Smooth muscle cell of the brain vasculature (primary cell): Measurements from ENCODE around the gene SLC24A1.
"Not testable (repeated sequence)": the region's sequence is repeated elsewhere in the genome, so short reads cannot be mapped to it uniquely, and the experiment has no call there.

ENCODE experiments used
- DNase-seq: peaks from one replicate; pipeline ENCODE4 v3.0.0-alpha.2; 2012; ENCODE audit warnings: low read depth, low spot score

The SLC24A1 gene

GRCh38 chr15:65621638-65622037 lies at the start of gene SLC24A1:
SLC24A1 (plus strand) TSS chr15:65621938; CDS start chr15:65624081, 2,143 bp downstream.
- no peak for DNase-seq

- DNase-seq: no peak
These were observed 49.8 kb upstream of the SLC24A1 start for GRCh38 chr15:65571971-65572370.

GRCh38 chr15:65576664-65577063 lies 45.1 kb upstream of the SLC24A1 start:
- no peak for DNase-seq

- DNase-seq: no peak
These were observed 44.4 kb upstream of the SLC24A1 start for GRCh38 chr15:65577129-65577996.

- DNase-seq: no peak
These were observed 42.6 kb upstream of the SLC24A1 start for GRCh38 chr15:65578904-65579728.

- no peak for DNase-seq
These were observed 42.0 kb upstream of the SLC24A1 start for GRCh38 chr15:65579762-65580161.

GRCh38 chr15:65580287-65580686 lies 41.5 kb upstream of the SLC24A1 start:
- DNase-seq: peak; percentile 33

- DNase-seq: no peak
These were observed 38.0 kb upstream of the SLC24A1 start for GRCh38 chr15:65583701-65584100.

- DNase-seq: no peak
These were observed 37.5 kb upstream of the SLC24A1 start for GRCh38 chr15:65584241-65584640.

- no peak for DNase-seq
These were observed 34.6 kb upstream of the SLC24A1 start for GRCh38 chr15:65587094-65587493.

- no peak for DNase-seq
These were observed 25.8 kb upstream of the SLC24A1 start for GRCh38 chr15:65595960-65596359.

- no peak for DNase-seq
These were observed 23.3 kb upstream of the SLC24A1 start for GRCh38 chr15:65598468-65598867.

- DNase-seq: no peak
These were observed 22.1 kb upstream of the SLC24A1 start for GRCh38 chr15:65599677-65600076.

- no peak for DNase-seq
These were observed 18.6 kb upstream of the SLC24A1 start for GRCh38 chr15:65603134-65603533.

- DNase-seq: no peak
These were observed 18.2 kb upstream of the SLC24A1 start for GRCh38 chr15:65603559-65603958.

- peak; percentile 93 for DNase-seq
These were observed 10.6 kb upstream of the SLC24A1 start, which contains the start of gene INTS14 for GRCh38 chr15:65610871-65611718. INTS14 (minus strand) TSS chr15:65611131; CDS start chr15:65607380, 3,751 bp downstream.

- DNase-seq: no peak
These were observed 9.7 kb upstream of the SLC24A1 start for GRCh38 chr15:65611888-65612615.

- no peak for DNase-seq
These were observed 9.2 kb upstream of the SLC24A1 start for GRCh38 chr15:65612616-65612946.

- no peak for DNase-seq
These were observed 8.6 kb upstream of the SLC24A1 start for GRCh38 chr15:65612949-65613744.

- DNase-seq: not testable (repeated sequence)
These were observed 5.9 kb upstream of the SLC24A1 start for GRCh38 chr15:65615887-65616286.
